H1 (cell line): ENCODE measurements around the gene SANBR. TPM values are rescaled to one million over a fixed set of nuclear protein-coding genes. Genes with fewer than 3 reads are reported as not detected.

Source experiments
- ASH2L ChIP-seq: fragments of 200-600, 300-600 bp; sonication (generic); IDR thresholded peaks from one replicate; pipeline ENCODE4 v1.7.1; 2017; ENCODE audit warnings: low read length
- BACH1 ChIP-seq: IDR thresholded peaks from 2 replicates; pipeline ENCODE4 v1.6.1; 2012; ENCODE audit warnings: low read length, improper control_type of control experiment
- CBX8 ChIP-seq: fragments of 300-800, 300-1000 bp; sonication (generic); IDR thresholded peaks from 2 replicates; pipeline ENCODE4 v1.7.1; 2016; ENCODE audit warnings: low read depth, low read length, borderline replicate concordance
- CHD2 ChIP-seq: IDR thresholded peaks from 2 replicates; pipeline ENCODE4 v1.6.1; 2012; ENCODE audit warnings: low read length, improper control_type of control experiment
- EZH2 ChIP-seq: fragments of 200-600 bp; sonication (generic); IDR thresholded peaks from 2 replicates; pipeline ENCODE4 v1.7.1; 2012; ENCODE audit warnings: low read depth, mild to moderate bottlenecking, moderate library complexity, low read length, inconsistent platforms; ENCODE audit not compliant: severe bottlenecking
- GABPA ChIP-seq: IDR thresholded peaks from 2 replicates; pipeline ENCODE4 v1.6.1; 2011; ENCODE audit warnings: mild to moderate bottlenecking, low read length, moderate library complexity, borderline replicate concordance; ENCODE audit not compliant: insufficient read depth
- JUND ChIP-seq: IDR thresholded peaks from 2 replicates; pipeline ENCODE4 v1.6.1; 2011; ENCODE audit warnings: mild to moderate bottlenecking, improper control_type of control experiment, low read length
- KDM4A ChIP-seq: IDR thresholded peaks from one replicate; pipeline ENCODE4 v1.7.1; 2012; ENCODE audit warnings: low read depth, mild to moderate bottlenecking, moderate library complexity, low read length, inconsistent platforms; ENCODE audit not compliant: severe bottlenecking
- KDM5A ChIP-seq: fragments of 200-600 bp; IDR thresholded peaks from 2 replicates; pipeline ENCODE4 v1.7.1; 2012; ENCODE audit warnings: mild to moderate bottlenecking, low read length, inconsistent platforms, mixed read lengths
- PHF8 ChIP-seq: fragments of 200-600 bp; sonication (generic); conservative IDR thresholded peaks from 2 replicates; pipeline ENCODE4 v1.7.1; 2012; ENCODE audit warnings: low read depth, mild to moderate bottlenecking, inconsistent platforms, low read length, moderate library complexity
- SIX5 ChIP-seq: IDR thresholded peaks from 2 replicates; pipeline ENCODE4 v1.6.1; 2011; ENCODE audit warnings: mild to moderate bottlenecking, low read depth, low read length
- TAF7 ChIP-seq: optimal IDR thresholded peaks from 2 replicates; pipeline ENCODE3; 2011; ENCODE audit warnings: low read depth, mild to moderate bottlenecking, inconsistent platforms, low read length, moderate library complexity, borderline replicate concordance
- polyA plus RNA-seq, 7 experiments: library from polyadenylated mRNA; depleted of rRNA in 3 of 7; stranded (reverse) in 5 of 7; unstranded in 2 of 7; fragments of >200 nt in 5 of 7; fragments of 200-250 nt in 2 of 7; gene quantifications; 1 replicate in 5 of 7; 2 replicates in 1 of 7; 4 replicates in 1 of 7; pipeline versions ENCODE4 v1.2.1 to v1.2.3, GENCODE V29; 2011 to 2013; ENCODE audit warnings: missing spikeins in 2 of 7, mixed read lengths in 2 of 7
- total RNA-seq: library from RNA; stranded (reverse); fragmentation: NEBNext Ultra II Directional; extraction: Animal tissue kit (Norgen Biotek cat#: 25700); gene quantifications from 2 replicates; pipeline ENCODE4 v1.2.1, GENCODE V29; 2021
- TF ChIP-seq, protein P1 (sequence below): IDR thresholded peaks from 2 replicates; pipeline ENCODE4 v1.6.1; 2011; ENCODE audit warnings: low read depth, mild to moderate bottlenecking, low read length; ENCODE audit not compliant: insufficient read depth
- TF ChIP-seq, protein P2 (sequence below): IDR thresholded peaks from 2 replicates; pipeline ENCODE4 v1.6.1; 2012; ENCODE audit warnings: inconsistent platforms

The SANBR gene
- total and polyA plus RNA-seq, 2 of the 8 experiments (the other 6 are each of a cell fraction or from before 2014, with no cell fraction given) = 3.4 to 12.1 TPM

- peak; percentile 91 for TF ChIP-seq GABPA
- TF ChIP-seq CBX8 = no peak
- peak; percentile 39; the same call in 1 of the 2 replicates for TF ChIP-seq JUND
- TF ChIP-seq SIX5 = peak; percentile 37; the same call in 1 of the 2 replicates
- TF ChIP-seq KDM4A = peak; percentile 90
- peak; percentile 61 for TF ChIP-seq TAF7
- TF ChIP-seq BACH1 = no peak
- no peak for TF ChIP-seq EZH2
- peak; percentile 100 for TF ChIP-seq ASH2L
- peak; percentile 96 for TF ChIP-seq KDM5A
- TF ChIP-seq, protein P1, sequence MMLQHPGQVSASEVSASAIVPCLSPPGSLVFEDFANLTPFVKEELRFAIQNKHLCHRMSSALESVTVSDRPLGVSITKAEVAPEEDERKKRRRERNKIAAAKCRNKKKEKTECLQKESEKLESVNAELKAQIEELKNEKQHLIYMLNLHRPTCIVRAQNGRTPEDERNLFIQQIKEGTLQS = no peak
- peak; percentile 65 for TF ChIP-seq PHF8
- TF ChIP-seq, protein P2, sequence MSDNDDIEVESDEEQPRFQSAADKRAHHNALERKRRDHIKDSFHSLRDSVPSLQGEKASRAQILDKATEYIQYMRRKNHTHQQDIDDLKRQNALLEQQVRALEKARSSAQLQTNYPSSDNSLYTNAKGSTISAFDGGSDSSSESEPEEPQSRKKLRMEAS = peak; percentile 82
- TF ChIP-seq CHD2 = 0 out of 2 replicates have a peak, but pooled peaks have one; percentile 58
Observed at GRCh38 chr2:61017003-61017555, 48.6 kb upstream of the SANBR start (continued).
